ENCODE results near the gene SSUH2.
"Not testable (repeated sequence)": the region's sequence is repeated elsewhere in the genome, so short reads cannot be mapped to it uniquely, and the experiment has no call there.

GRCh38 chr3:8580434-8580833, 64.2 kb downstream of the SSUH2 start:
- not testable (repeated sequence) for TF ChIP-seq MXI1 (IDR thresholded peaks at IDR 0.05; ENCODE audit: borderline replicate concordance, low read depth, low read length); CTCF (conservative IDR thresholded peaks at IDR 0.05; ENCODE audit: low read depth, low read length); POLR2A (IDR thresholded peaks at IDR 0.05; ENCODE audit: low read depth, low read length); CEBPB (IDR thresholded peaks at IDR 0.05; ENCODE audit: low read depth, low read length); CHD1 (IDR thresholded peaks at IDR 0.05; ENCODE audit: low read depth, low read length); BHLHE40 (IDR thresholded peaks at IDR 0.05; ENCODE audit: low read depth, low read length); RAD21 (IDR thresholded peaks at IDR 0.05; ENCODE audit: low read length); RCOR1 (IDR thresholded peaks at IDR 0.05; ENCODE audit: insufficient replicate concordance, low read length); MAZ (IDR thresholded peaks at IDR 0.05; ENCODE audit: borderline replicate concordance, low read depth, low read length); MAFK (IDR thresholded peaks at IDR 0.05; ENCODE audit: low read depth, low read length)
